NOMO-1 treated with DMSO at 0.1 percent for 48 hours (cell line): ENCODE results near the gene OR1A1.
A peak's percentile ranks its signal among the peaks of the same experiment; 100 is the strongest.
"Not testable (repeated sequence)": the region's sequence is repeated elsewhere in the genome, so short reads cannot be mapped to it uniquely, and the experiment has no call there.

ENCODE experiments used
- DNase-seq: peaks from one replicate; lab custom pipeline; 2025; ENCODE audit not compliant: unreplicated experiment; lab: John Stamatoyannopoulos, UW

The OR1A1 gene

GRCh38 chr17:3207367-3207766, at the start of gene OR1A1:
TSS of gene OR1A1 (plus strand) at chr17:3207667. CDS start at chr17:3215621, 7,954 bp downstream.
- no peak for DNase-seq

DNA sequence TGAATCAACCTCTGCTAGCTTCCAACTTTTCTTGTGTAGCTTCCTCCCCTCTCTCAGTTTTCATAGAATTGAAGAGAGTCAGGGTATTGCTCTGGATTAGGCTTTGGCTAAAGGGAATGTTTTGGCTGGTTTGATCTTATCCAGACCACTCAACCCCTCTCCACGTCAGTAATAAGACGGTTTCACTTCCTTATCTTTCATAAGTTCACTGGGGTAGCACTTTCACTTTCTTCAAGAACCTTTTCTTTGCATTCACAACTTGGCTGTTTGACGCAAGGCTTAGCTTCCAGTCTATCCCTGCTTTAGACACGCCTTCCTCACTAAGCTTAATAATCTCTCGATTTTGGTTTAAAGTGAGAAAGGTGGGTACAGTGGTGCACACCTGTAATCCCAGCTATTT, 39.9 kb upstream of the OR1A1 start:
- DNase-seq = peak; percentile 89

GRCh38 chr17:3189961-3190360, 17.5 kb upstream of the OR1A1 start:
- no peak for DNase-seq

DNA sequence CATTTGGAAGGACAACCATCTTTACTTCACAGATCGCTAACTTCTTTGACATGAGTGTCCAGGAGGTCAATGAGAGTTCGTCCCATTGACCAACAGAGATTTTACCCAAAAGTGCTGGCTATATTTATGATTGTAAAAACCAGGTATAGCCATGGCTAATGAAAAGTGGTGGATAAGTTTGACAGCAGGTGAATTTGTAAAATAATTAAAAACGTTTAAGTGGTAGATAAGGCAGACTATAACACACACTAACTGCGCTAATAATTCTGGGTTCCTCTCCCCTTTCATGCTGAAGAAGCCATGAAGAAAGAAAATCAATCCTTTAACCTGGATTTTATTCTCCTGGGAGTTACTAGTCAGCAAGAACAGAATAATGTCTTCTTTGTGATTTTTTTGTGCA, 10.2 kb upstream of the OR1A1 start, which contains the start of gene OR1A2:
OR1A2 (plus strand) TSS at position 301 of the 400 bp plus-strand sequence; CDS start at position 301, 0 bp downstream.
- DNase-seq = no peak

DNA sequence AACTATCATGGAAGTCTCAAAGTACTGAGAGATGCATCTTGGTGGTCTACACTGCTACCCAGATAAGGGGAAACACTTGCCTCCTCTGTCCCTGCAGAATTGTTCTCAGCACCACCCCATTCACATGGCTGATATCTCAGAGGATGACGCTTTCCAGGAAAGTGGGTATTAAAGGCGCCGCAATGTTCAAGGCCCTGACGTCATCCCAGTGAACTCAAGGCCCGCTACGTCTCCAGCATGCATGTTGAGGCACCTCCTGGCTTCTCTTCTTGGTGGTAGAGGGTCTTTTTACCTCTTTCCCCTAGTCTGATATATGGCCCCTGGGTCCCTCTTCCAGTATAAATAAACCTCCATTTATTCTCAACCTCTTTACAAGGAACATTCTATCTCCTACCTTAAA, 1.0 kb downstream of the OR1A1 start:
- DNase-seq = no peak

DNA sequence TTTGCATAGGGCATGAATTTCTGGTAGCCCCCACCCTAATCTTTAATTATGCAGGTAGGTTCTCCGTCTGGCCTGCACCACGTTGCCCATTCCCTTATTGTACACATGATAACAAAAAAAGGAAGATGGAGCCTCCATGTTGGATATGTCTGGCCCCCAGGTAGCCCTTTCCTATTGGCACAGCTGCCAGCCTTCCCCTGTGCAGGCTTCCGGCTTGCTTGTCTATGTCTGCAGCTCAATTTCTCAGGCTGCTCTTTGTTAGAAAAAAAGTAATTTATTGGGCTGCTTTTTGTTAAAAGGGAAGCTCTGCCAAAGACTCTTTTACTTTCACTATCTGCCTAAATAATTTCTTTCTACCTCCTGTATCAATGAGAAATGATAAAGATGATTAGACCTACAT, 5.5 kb downstream of the OR1A1 start:
- DNase-seq = no peak

- no peak for DNase-seq
These were observed 6.1 kb downstream of the OR1A1 start for GRCh38 chr17:3213587-3213986.

DNA sequence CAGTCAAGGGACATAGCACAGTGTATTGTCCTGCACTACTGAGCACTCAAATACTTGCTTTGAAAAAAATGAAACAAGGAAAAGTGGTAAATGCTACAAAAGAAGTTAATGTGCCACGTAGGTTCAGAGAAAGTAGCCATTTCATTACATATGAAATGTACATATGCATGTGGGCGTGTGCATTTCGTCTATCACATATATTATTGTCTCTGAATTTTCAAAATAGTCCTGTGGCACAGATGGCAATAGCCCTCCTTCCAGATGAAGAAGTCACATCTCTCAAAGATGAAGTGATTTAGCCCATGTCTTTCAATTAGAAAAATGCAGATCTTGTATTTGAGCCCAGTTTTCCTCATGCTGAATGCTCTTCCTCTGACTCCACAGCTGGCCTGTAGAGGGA, 12.5 kb downstream of the OR1A1 start:
- DNase-seq = not testable (repeated sequence)

DNA sequence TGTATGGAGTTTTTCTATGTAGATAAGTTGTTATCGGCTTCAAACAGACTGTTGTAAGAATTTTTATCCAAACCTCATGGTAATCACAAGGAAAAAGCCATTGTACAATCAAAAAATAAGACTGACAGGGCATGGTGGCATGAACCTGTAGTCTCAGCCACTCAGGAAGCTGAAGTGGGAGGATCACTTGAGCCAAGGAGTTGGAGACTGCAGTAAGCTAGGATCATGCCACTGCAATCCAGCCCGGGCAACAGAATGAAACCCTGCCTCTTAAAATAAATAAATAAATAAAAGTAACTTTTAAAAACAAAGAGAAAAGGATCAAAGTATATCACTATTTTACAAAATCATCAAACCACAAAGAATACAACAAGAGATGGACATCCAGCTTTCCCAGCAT, 14.4 kb downstream of the OR1A1 start:
- no peak for DNase-seq

DNA sequence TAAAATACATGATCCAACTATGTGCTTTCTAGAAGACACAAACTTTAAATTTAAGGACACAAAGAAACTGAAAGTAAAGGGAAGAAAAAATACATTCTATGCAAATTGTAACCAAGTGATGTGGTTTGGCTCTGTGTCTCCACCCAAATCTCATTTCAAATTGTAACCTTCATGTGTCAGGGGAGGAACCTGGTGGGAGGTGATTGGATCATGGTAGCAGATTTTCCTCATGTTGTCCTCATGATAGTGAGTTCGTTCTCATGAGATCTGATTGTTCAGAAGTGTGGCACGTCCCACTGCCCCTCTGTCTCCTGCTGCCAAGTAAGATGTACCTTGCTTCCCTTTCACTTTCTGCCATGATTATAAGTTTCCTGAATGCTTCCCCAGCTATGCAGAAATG, 15.0 kb downstream of the OR1A1 start:
- DNase-seq = no peak

- not testable (repeated sequence) for DNase-seq
These were observed 17.4 kb downstream of the OR1A1 start for GRCh38 chr17:3224721-3225352.

GRCh38 chr17:3232300-3232699, 24.8 kb downstream of the OR1A1 start:
- DNase-seq = not testable (repeated sequence)

- DNase-seq = peak; percentile 90
These were observed 31.2 kb downstream of the OR1A1 start for GRCh38 chr17:3238685-3239084.

- DNase-seq = not testable (repeated sequence)
These were observed 33.6 kb downstream of the OR1A1 start for GRCh38 chr17:3241044-3241443.

DNA sequence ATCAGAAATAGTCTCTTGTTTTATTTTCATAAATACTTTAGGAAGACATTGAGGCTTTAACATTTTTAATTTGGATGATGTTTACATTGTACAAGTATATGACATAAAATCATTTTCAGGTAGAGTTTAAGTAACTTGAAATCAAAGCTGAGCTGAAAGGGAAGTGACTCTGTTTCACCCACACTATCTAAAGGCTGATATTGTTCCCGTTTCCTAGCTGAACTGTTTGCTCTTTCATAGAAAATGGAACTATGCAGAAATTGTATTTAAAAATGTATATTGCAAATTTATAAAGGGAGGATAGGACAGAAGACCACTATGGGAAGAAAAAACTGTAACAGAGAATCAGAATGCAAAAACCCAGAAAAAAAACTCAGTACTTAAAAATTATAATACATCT, 37.4 kb downstream of the OR1A1 start:
- peak; percentile 54 for DNase-seq

- not testable (repeated sequence) for DNase-seq
These were observed 41.5 kb downstream of the OR1A1 start for GRCh38 chr17:3249013-3249412.

GRCh38 chr17:3256575-3256974, 49.1 kb downstream of the OR1A1 start:
- no peak for DNase-seq

- DNase-seq = no peak
These were observed 52.7 kb downstream of the OR1A1 start for GRCh38 chr17:3260163-3260562.

DNA sequence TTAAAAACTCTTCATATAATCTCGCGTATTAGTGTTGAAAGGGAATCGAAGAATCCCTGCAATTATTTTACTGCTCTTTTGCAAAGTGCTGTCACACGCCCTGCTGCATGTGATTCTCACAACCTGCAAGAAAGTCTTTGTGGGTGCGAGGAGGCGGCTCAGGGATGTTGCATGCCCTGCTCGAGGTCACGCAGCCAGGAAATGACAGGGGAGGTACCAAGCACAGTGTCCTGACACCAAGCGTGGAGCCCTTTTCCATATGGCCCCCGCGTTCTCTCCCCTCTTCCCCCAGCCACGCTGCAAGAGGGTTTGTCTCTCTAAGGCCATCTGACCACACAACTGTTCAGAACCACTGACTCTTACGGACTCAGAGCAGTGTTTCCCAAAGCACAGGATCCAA, 53.1 kb downstream of the OR1A1 start:
- DNase-seq = no peak
